Suprapubic skin (tissue), 4 donors: ENCODE results near the gene ALG14.

Source experiments
- CTCF ChIP-seq, 2 donors: fragments of 200-600 bp in 1 of 2; fragments of 450-650 bp in 1 of 2; sonication (generic) in 1 of 2; IDR thresholded peaks; one replicate each; pipeline ENCODE4 v1.5.1; 2016 to 2019; ENCODE audit warnings: antibody characterized with exemption in 2 of 2, mild to moderate bottlenecking in 1 of 2, moderate library complexity in 1 of 2
- POLR2A ChIP-seq, 2 donors: fragments of 450-650 bp; IDR thresholded peaks; one replicate each; pipeline ENCODE4 v1.6.1; 2017; ENCODE audit warnings: antibody characterized with exemption in 2 of 2, mild to moderate bottlenecking in 2 of 2, moderate library complexity in 2 of 2
- POLR2AphosphoS5 ChIP-seq, 3 donors: sonication (generic); formaldehyde crosslinking; IDR thresholded peaks; one replicate each; pipeline ENCODE4 v1.6.1; 2017; ENCODE audit warnings: antibody characterized with exemption in 3 of 3

DNA sequence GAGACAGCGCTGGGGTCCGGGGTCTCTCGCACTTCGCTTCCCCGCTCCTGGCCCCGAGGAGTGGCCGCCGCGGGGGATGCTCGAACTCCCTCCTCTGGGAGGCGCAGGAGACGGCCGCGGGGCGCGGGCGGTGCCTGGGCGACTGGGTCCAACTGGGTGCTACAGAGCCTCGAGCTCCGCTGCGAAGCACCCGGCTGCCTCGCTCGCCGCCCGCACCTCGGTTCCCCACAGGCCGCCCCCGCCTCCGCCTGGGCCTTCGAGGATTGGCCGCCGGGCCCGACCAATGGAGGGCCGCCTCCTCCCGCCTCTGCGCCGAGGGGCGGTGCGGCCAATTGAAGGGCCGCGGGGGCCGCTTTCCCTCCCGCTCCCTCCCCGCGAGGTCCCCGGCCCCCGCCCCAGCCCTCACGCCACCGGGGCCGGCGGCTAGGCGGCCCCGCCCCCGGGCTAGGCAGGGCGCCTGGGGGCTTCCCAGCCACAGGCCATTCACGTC is 145.8 kb downstream of the ALG14 start, which contains the start of gene CNN3:
- no peak for TF ChIP-seq CTCF (IDR thresholded peaks at IDR 0.05)
- peak; percentile 34 to 70 (median 58) for TF ChIP-seq POLR2AphosphoS5 (IDR thresholded peaks at IDR 0.05)
- peak; percentile 77 to 91 for TF ChIP-seq POLR2A (IDR thresholded peaks at IDR 0.05)
